ENCODE results near the gene TECR. TPM values are rescaled to one million over a fixed set of nuclear protein-coding genes. Genes with fewer than 3 reads are reported as not detected.
"Not testable (repeated sequence)": the region's sequence is repeated elsewhere in the genome, so short reads cannot be mapped to it uniquely, and the experiment has no call there.

The TECR gene
- total RNA-seq, 1 donor: 28.9 TPM

DNA sequence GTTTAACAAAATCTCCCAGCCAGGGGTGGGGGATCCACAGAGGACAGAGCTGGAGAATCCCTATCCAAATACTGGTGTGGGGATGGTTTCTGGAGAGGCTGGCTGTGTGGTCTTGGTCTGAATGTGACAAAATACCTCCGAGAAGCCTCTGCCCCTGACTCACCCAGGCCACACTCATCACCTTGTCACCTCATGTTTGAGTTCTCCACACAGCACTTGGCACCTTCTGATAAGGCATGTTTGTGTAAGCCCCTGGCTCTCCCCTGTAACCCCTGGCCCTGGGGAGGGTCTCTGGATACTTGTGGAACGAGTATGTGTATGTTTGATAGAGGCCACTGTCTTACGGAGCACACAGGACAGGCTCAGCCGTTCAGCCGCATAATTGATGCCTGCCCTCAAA is 14.7 kb downstream of the TECR start:
- no peaks in the 10 kb centered on the region for H3K27me3 ChIP-seq (ENCODE audit: insufficient read depth, low read length)
- H3K4me3 ChIP-seq (ENCODE audit: low read length): no peak overlapping the region
- no peaks in the 10 kb centered on the region for H3K9me3 ChIP-seq (ENCODE audit: low read depth, low read length)
- H3K4me1 ChIP-seq (ENCODE audit: insufficient read depth, low read length): no peaks in the 10 kb centered on the region

DNA sequence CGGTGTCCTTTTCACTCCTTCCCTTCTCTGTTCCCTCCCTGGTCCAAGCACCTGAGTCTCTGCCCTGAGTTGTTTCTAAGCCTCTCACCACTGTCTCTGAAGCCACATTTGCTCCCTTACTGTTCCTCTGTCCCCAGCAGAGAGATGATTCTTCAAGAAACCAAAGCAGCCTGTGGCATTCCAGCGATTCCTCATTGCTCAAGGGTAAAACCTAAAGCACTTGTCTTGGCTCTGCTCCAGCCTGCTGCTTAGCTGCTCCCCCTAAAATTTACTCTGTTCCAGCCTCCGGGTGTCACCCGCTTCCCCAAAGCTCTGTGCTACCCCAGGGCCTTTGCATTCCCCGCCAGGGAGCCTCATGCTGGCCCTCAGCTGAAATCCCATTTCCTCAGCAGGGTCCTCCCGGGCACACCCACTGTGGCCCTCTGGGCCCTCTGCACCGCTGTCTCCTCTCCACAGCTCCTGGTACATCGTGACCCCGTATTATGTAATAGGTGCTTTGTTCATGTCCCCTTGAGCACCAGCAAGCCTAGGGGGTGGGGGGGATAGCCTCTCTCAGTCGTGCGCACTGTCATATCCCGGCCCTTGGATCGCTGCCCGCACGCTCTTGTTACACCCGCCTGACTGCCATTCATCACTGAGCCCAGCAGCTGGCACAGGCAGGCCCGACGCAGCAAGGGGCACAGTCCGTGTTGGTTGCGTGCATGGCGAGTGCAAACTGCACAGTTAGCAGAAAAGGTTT is 15.8 kb downstream of the TECR start:
- Histone ChIP-seq H3K27me3 (ENCODE audit: insufficient read depth, low read length) (no peaks in the 10 kb centered on the region), H3K4me1 (ENCODE audit: insufficient read depth, low read length) (peaks cover 3% of the 10 kb centered on the region), H3K9me3 (ENCODE audit: low read depth, low read length) (no peaks in the 10 kb centered on the region), H3K4me3 (ENCODE audit: low read length) (no peak overlapping the region)

DNA sequence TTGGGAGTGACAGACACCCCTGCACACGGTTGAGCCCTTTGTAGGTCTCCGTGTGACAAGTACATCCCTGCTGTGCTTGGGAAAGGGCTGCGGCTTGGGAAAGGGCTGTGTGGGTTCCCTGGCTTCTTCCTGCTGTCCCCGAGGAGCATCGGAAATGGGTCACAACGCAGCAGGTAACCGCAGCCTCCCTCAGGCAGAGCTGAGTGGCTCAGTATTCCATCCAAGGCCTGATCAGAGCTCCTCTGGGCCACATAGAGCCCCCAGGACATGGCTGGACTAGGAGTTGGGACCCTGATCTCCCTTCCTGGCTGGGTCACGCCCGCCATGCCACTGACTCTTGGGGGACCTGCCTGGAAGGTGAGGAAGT is 16.3 kb downstream of the TECR start:
- Histone ChIP-seq H3K4me1 (ENCODE audit: insufficient read depth, low read length) (peaks cover 8% of the 10 kb centered on the region), H3K9me3 (ENCODE audit: low read depth, low read length) (no peaks in the 10 kb centered on the region), H3K4me3 (ENCODE audit: low read length) (no peak overlapping the region), H3K27me3 (ENCODE audit: insufficient read depth, low read length) (no peaks in the 10 kb centered on the region)

DNA sequence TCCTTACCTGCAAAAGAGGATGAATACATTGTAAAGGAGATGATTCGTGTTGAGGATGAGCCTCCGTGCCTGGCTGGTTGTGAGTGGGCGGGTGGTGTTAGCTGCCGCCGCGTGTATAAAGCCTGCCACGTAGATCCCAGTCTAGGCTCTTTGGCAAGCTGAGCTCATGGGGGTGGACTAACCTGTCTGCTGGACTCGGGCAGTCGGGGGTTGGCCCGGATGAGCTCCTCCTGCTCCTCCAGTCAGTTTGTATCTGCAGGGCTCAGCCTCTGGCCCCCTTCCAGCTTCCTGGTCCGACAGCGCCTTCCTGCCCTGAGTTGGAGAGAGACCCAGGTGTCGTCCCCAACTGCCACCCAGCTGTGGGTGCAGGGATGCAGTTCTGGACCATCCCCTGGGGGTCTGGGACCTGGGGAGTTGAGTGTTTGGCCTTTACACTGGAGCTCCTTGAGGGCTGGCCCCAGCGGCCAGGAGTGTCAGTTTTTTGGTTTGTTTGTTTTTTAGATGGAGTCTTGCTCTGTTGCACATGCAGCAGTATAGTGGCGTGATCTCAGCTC is 20.9 kb downstream of the TECR start:
- H3K27me3 ChIP-seq (ENCODE audit: insufficient read depth, low read length): no peaks in the 10 kb centered on the region
- peaks cover 29% of the 10 kb centered on the region for H3K4me1 ChIP-seq (ENCODE audit: insufficient read depth, low read length)
- no peaks in the 10 kb centered on the region for H3K9me3 ChIP-seq (ENCODE audit: low read depth, low read length)
- H3K4me3 ChIP-seq (ENCODE audit: low read length): no peak overlapping the region

DNA sequence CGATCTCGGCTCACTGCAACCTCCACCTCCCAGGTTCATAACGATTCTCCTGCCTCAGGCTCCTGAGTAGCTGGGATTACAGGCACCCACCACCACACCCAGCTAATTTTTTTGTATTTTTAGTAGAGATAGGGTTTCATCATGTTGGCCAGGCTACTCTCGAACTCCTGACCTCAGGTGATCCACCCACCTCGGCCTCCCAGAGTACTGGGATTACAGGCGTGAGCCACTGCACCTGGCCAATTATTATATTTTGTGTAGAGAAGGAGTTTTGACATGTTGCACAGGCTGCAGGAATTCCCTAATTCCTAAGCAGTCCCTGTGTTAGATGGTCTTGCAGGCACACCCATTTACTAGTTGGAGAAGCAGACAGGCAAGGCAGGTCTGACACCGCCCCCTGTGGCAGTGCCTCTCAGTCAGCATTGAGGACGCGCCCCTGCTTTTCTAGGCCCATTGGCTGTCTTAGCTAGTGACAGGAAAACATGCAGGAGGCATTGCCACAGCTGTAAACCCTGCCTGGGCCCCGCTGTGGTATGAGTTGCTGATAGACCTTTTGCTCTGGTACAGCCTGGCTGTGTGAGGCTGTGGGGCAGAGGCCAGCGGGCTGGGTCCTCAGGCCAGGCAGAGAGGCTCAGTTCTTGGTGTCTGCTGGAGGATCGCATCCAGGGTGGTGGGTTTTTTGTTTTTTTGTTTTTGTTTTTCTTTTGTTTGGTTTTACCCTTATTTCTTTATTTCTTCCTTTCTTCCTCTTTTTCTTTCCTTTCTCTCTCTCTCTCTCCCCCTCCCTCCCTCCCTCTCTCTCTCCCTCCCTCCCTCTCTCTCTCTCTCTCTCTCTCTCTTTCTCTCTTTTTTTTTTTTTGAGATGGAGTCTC is 22.0 kb downstream of the TECR start:
- H3K27me3 ChIP-seq (ENCODE audit: insufficient read depth, low read length); H3K4me3 ChIP-seq (ENCODE audit: low read length); H3K9me3 ChIP-seq (ENCODE audit: low read depth, low read length): not testable (repeated sequence)
- peaks cover 37% of the 10 kb centered on the region for H3K4me1 ChIP-seq (ENCODE audit: insufficient read depth, low read length)

DNA sequence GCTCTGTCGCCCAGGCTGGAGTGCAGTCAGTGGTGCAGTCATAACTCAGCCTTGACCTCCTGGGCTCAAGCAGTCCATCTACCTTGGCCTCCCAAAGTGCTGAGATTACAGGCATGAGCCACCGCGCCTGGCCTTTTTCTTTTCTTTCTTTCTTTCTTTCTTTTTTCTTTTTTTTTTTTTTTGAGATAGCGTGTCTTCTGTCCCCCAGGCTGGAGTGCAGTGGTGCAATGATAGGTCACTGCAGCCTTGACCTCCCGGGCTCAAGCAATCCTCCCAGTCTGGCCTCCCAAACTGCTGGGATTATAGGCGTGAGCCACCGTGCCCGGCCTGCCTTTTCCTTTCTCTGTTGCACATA is 22.6 kb downstream of the TECR start:
- H3K4me1 ChIP-seq (ENCODE audit: insufficient read depth, low read length): peaks cover 42% of the 10 kb centered on the region
- not testable (repeated sequence) for H3K9me3 ChIP-seq (ENCODE audit: low read depth, low read length); H3K4me3 ChIP-seq (ENCODE audit: low read length); H3K27me3 ChIP-seq (ENCODE audit: insufficient read depth, low read length)

DNA sequence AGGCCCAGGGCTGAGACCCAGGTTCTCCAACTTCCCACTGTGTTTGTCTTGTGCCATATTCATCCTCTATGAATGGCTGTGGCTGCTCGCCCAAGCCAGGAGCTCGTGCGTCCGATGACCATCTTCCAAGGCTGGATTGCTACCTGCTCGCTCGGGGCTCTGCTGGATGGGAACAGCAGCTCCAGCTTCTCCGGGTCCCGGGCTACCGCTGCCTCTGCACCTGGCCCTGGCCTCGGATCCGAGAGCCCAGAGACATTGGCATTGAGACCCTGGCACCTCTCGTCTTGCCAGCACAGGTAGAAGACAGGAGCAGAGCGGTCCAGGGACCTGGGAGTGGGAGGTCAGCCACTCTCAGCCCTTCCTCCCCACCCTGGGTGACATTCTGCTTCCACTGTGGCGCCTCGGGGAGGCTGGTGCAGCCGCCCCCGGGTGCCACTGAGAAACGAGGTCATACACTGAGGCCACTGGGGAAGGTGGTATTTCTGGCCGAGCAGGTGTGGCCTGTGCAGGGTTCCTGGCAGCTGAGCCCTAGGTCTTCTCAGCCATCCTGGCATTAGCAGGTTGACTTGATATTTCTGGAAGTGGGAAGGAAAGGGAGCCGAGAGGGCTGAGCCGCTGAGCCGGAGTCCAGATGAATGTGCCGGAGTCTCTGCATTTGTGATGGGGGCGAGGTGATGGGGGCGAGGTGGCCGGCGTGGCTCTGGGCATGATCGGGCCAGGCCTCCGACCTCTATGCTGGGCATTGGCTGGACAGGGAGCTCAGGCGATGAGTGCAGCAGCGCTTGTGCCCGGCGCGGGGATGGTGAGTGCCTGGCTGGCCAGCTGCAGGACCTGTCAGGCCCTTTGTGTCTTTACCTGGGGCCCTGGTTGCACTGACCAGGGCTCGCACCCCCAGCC is 23.9 kb downstream of the TECR start:
- H3K27me3 ChIP-seq (ENCODE audit: insufficient read depth, low read length): no peaks in the 10 kb centered on the region
- no peak overlapping the region for H3K4me3 ChIP-seq (ENCODE audit: low read length)
- no peaks in the 10 kb centered on the region for H3K9me3 ChIP-seq (ENCODE audit: low read depth, low read length)
- H3K4me1 ChIP-seq (ENCODE audit: insufficient read depth, low read length): peaks cover 44% of the 10 kb centered on the region

DNA sequence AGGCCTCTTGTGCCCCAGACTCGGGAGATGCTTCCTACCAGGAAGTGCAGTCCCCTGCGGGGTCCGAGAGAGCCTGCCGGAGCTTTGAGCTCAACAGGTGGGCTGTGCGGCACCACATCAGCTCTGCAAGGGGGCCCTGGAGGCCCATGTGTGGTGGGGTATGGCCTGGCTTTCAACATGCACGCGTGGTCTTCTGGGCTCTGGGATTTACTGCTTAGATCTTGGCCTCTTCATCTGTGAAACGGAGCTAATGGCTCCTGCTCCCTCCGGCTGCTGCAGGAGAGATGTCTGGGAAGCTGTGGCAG is 24.5 kb downstream of the TECR start:
- Histone ChIP-seq H3K27me3 (ENCODE audit: insufficient read depth, low read length) (no peaks in the 10 kb centered on the region), H3K4me3 (ENCODE audit: low read length) (no peak overlapping the region), H3K9me3 (ENCODE audit: low read depth, low read length) (no peaks in the 10 kb centered on the region), H3K4me1 (ENCODE audit: insufficient read depth, low read length) (peaks cover 46% of the 10 kb centered on the region)

DNA sequence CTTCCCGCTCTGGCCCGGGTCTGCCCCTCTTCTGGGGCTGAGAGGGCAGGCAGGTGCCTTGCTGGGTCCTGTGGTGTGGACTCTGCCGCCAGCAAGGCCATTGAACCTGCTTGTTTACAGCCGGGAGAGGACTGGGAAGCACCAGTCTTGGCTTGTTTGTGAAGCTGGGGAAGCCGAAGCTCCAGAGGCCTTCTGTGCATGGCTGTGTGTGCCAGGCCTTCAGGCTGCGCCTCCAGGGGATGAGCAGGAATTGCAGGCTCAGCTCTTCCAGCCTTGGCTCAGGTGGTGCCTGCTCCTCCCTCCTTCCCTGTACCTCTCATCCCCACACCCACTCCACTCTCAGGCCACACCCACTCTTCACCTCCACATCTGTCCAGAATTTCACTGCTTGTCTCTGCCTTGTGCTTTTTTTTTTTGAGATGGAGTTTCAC is 25.0 kb downstream of the TECR start:
- peaks cover 46% of the 10 kb centered on the region for H3K4me1 ChIP-seq (ENCODE audit: insufficient read depth, low read length)
- H3K9me3 ChIP-seq (ENCODE audit: low read depth, low read length): no peaks in the 10 kb centered on the region

DNA sequence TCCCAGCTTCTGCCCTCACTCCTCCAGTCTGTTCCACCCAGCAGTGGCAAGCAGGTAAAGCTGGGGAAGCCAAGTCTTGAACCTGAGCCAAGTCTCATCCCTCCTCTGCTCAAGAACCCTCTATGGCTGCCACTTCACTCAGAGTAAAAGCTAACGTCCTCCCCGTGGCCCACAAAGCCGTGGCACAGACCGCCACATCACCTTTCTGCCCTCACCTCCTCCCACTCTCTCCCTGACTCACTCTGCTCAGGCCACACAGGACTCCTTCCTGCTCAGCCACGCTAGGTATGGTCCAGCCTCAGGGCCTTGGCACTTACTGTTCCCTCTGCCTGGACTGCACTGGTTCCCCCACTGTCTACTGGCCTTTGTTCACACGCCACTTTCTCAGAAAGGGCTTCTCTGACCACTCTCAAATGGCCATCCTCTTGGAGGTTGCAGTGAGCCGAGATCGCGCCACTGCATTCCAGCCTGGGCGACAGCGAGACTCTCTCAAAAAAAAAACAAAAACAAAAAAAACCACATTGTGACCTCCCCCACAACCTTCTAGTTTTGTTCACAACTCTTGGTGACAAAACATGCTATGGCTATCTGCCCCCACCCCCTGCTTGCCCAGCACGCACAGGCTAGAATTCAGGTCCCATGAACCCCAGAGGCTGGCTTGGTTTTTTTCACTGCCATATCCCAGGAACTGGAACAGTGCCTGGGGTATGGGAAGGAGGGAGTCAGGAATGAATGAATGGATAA is 26.7 kb downstream of the TECR start:
- H3K4me1 ChIP-seq (ENCODE audit: insufficient read depth, low read length): peaks cover 34% of the 10 kb centered on the region
- no peak overlapping the region for H3K4me3 ChIP-seq (ENCODE audit: low read length)
- no peaks in the 10 kb centered on the region for H3K9me3 ChIP-seq (ENCODE audit: low read depth, low read length)
- H3K27me3 ChIP-seq (ENCODE audit: insufficient read depth, low read length): no peaks in the 10 kb centered on the region

More for the DNA sequence above, 25.0 kb downstream of the TECR start:
- Histone ChIP-seq H3K27me3 (ENCODE audit: insufficient read depth, low read length) (no peaks in the 10 kb centered on the region), H3K4me3 (ENCODE audit: low read length) (no peak overlapping the region)

DNA sequence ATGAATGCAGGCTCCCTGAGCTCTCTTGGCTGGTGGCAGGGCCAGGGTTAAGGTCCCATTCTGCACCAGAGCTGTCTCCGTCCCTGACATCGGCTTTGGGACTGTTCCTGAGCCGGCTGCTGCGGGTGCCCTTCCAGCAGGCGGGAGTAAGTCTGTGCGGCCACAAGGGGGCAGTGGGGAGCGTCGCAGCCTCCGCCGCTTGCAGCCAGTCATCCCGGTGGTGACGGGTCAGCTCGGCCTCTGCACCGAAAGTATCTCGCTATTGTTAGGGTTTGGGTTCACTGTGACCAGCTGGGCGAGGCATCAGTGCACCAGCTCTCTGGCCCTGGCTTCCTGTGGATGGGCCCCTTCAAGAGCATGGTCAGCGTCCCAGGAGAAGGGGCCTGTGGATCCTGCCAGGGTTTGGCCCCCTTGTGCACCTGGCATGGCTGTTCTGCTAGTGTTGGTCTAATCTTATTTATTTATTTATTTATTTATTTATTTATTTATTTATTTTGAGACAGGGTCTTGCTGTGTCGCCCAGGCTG is 27.3 kb downstream of the TECR start:
- Histone ChIP-seq H3K27me3 (ENCODE audit: insufficient read depth, low read length) (no peaks in the 10 kb centered on the region), H3K9me3 (ENCODE audit: low read depth, low read length) (no peaks in the 10 kb centered on the region), H3K4me1 (ENCODE audit: insufficient read depth, low read length) (peaks cover 28% of the 10 kb centered on the region), H3K4me3 (ENCODE audit: low read length) (no peak overlapping the region)

DNA sequence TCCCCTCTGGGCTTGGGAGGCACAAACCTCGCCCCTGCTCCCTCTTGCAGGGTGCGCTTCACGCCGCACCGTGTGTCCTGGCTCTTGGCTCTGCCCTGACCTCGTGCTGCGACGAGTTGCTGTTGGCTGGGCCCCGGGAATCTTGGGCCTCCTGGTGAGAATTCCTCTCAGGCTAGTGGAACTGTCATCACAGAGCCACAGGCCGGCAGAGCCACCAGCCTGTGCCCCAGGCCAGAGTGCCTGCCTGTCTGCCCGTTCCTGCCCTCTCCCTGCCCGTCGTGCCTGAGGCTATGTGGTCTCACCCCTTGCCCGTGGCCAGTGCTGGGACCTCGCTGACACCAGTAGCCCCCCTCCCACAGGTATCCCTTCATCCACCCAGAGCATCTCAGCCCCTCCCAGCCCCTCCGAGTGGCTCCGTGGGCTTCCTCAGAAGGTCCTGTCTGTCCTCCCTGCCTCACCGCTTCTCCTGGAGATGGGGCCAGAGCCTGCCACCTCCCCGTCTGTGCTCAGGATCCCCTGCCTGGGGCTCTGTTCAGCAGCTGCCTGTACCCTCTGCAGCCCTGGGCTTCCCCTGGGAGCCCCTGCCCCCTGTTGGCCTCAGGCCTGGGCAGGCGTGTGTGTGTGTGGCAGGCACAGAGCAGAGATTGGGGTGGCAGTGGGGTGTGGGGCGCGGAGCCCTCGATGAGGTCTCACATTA is 29.1 kb downstream of the TECR start:
- Histone ChIP-seq H3K9me3 (ENCODE audit: low read depth, low read length) (no peaks in the 10 kb centered on the region), H3K27me3 (ENCODE audit: insufficient read depth, low read length) (no peaks in the 10 kb centered on the region), H3K4me1 (ENCODE audit: insufficient read depth, low read length) (peaks cover 17% of the 10 kb centered on the region), H3K4me3 (ENCODE audit: low read length) (no peak overlapping the region)

DNA sequence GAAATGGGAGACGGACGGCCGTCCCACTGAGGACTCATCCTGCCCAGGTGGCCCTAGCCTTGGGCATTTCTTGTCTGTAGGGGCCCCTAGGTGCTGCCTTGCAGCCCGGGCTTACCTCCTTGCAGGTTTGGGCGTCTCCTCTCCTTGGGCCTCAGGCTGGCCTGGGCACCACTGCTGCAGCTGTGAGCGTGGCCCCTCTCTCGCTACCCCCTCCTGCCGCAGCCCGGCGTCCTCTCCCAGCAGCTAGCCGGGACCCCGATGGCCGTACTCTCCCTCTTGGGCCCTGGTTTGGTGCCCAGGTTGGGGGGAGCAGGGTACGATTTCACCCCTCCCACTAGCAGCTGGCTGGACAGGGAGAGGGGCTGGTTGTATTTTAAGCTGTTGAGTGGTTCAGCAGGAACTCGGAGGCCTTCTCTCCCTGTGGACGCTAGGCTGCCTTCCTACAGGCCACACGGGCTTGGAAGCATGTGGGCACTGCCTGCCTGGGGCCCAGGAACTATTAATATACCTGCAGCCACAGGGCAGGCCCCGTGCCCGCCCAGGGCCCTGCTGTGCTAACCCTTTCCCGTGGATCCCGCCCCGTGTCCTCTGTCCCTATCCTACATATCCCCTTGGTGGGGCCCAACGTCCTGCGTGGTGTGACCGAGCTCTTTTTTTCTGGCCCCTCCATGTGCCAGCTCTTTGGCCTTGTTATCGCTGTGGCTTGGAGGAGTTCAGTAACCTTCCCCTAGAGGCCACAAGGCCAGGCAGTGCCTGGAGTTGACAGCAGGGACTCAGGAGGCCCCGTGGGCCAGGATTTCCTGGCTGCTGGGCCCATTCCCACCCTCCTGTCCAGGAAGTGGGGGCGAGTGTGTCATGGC is 30.8 kb downstream of the TECR start:
- Histone ChIP-seq H3K4me1 (ENCODE audit: insufficient read depth, low read length) (peaks cover 20% of the 10 kb centered on the region), H3K27me3 (ENCODE audit: insufficient read depth, low read length) (no peaks in the 10 kb centered on the region), H3K4me3 (ENCODE audit: low read length) (no peak overlapping the region), H3K9me3 (ENCODE audit: low read depth, low read length) (no peaks in the 10 kb centered on the region)
